ENCODE data around the gene DNASE1L3. TPM values are rescaled to one million over a fixed set of nuclear protein-coding genes. Genes with fewer than 3 reads are reported as not detected.

Gene DNASE1L3
- total and polyA plus RNA-seq, 2 of the 4 experiments (the other 2 are of a cell fraction) = not detected

DNA sequence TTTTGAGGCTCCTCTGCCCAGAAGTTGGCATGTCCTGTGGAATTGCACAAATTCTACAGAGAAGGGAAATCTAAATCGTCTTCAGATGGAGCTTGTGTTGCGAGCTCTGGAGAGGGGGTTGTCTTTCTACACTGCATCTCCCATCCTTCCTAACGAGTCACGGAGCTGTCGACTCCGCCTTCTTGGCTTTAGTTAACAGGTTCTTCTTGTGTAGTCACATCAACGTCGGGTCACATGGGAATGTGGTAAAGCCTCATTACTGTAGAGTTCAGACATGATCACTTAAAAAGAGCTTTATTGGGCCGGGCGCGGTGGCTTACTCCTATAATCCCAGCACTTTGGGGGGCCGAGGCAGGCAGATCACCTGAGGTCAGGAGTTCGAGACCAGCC, 60.0 kb downstream of the DNASE1L3 start:
- Histone ChIP-seq H2BK5ac (ENCODE audit: low read depth, low read length, poor library complexity, severe bottlenecking) (no peak overlapping the region), H3K23ac (ENCODE audit: low read depth, low read length) (no peak overlapping the region), H4K8ac (ENCODE audit: low read depth in 2 of 2, low read length in 2 of 2) (no peak overlapping the region), H2AFZ (replicated peaks; ENCODE audit: low read length, poor library complexity) (no peak overlapping the region), H3K9me1 (ENCODE audit: insufficient read depth, low read length) (peaks cover 29% of the 10 kb centered on the region), H3K18ac (ENCODE audit: low read depth, low read length) (no peak overlapping the region), H3K4ac (ENCODE audit: low read depth, low read length) (no peak overlapping the region), H3K14ac (replicated peaks; ENCODE audit: low read depth, low read length) (no peak overlapping the region), H3K4me2 (ENCODE audit: low read depth, low read length) (no peak overlapping the region), H3K4me1 (ENCODE audit: control insufficient read depth, insufficient read depth, low read length) (no peaks in the 10 kb centered on the region), H3K27ac (ENCODE audit: insufficient read depth, low read length) (no peak overlapping the region), H2BK20ac (ENCODE audit: low read depth, low read length) (no peak overlapping the region), H2BK15ac (ENCODE audit: low read depth, low read length) (no peak overlapping the region), H3K27me3 (ENCODE audit: control insufficient read depth, insufficient read depth, low read length) (no peaks in the 10 kb centered on the region), H2AK9ac (replicated peaks; ENCODE audit: low read depth, low read length, poor library complexity) (no peak overlapping the region), H3K56ac (ENCODE audit: extremely low read depth, insufficient read depth, low read length) (no peak overlapping the region), H4K5ac (ENCODE audit: low read depth, low read length) (no peak overlapping the region), H3K9ac (ENCODE audit: low read depth, low read length) (no peak overlapping the region), H3K9me3 (ENCODE audit: control insufficient read depth, insufficient read depth, low read length) (no peaks in the 10 kb centered on the region), H4K91ac (ENCODE audit: insufficient read depth, low read depth, low read length) (no peak overlapping the region), H2BK120ac (ENCODE audit: low read depth, low read length) (no peak overlapping the region), H3K4me3 (ENCODE audit: insufficient read depth, low read depth, low read length) (no peak overlapping the region), H4K20me1 (ENCODE audit: insufficient read depth, low read length) (peaks cover 6% of the 10 kb centered on the region), H3K79me1 (ENCODE audit: low read depth in 1 of 2, low read length in 2 of 2) (peaks cover 19 to 28% of the 10 kb centered on the region in 2 experiments), H2AK5ac (ENCODE audit: low read depth, low read length) (no peak overlapping the region), H3K36me3 (ENCODE audit: control insufficient read depth, insufficient read depth, low read length) (peaks cover 82% of the 10 kb centered on the region)
- no peak for TF ChIP-seq CHD1 (IDR thresholded peaks at IDR 0.05; ENCODE audit: low read depth, low read length)
- TF ChIP-seq NFE2L2 (IDR thresholded peaks at IDR 0.05; ENCODE audit: low read depth, low read length) = no peak
- no peak for TF ChIP-seq MAFK (IDR thresholded peaks at IDR 0.05; ENCODE audit: low read depth, low read length)
- TF ChIP-seq CEBPB (IDR thresholded peaks at IDR 0.05; ENCODE audit: low read depth, low read length) = no peak
- TF ChIP-seq SMC3 (IDR thresholded peaks at IDR 0.05; ENCODE audit: low read depth, low read length) = no peak
- TF ChIP-seq RFX5 (IDR thresholded peaks at IDR 0.05; ENCODE audit: low read depth, low read length) = no peak
- ChIA-PET CTCF (interaction anchor here (0.7 to 1.1 kb wide), 2 partner anchors 16 to 28 kb away, joined by 3 to 4 read pairs; no protein-coding TSS in a partner anchor), POLR2A (ENCODE audit: unreplicated experiment) (no interaction called here)
- intact Hi-C loops (cut with micrococcal nuclease) = no loop called here
- WGBS, 2 experiments (ENCODE audit: extremely low coverage in 2 of 2, insufficient read length in 1 of 2) = 100% methylated on average over 1 of the region's 13 CpGs; no CpG with 5 or more reads in 1 of the 2 experiments
- dilution Hi-C loops (cut with HindIII; ENCODE audit: low sequenced_read_pairs, unreplicated experiment) = no loop called here
- ATAC-seq (ENCODE audit: low read depth) = no peak
- no TSS peak for BruUV-seq (replicated peaks)
- in situ Hi-C loops (cut with MboI; ENCODE audit: low sequenced_read_pairs) = no loop called here
- no peak for DNase-seq

All from IMR-90 (cell line).